Endodermal cell (in vitro differentiated cells): Measurements from ENCODE around the gene GALNT7. TPM values are rescaled to one million over a fixed set of nuclear protein-coding genes. Genes with fewer than 3 reads are reported as not detected.

Source experiments
- DNase-seq: peaks from one replicate; pipeline ENCODE4 v3.0.0-alpha.2; 2017
- H3K27ac ChIP-seq: 2 replicates; pipeline ENCODE4 v1.5.1; 2013; ENCODE audit warnings: mild to moderate bottlenecking, low read depth, low read length, moderate library complexity
- H3K27me3 ChIP-seq: 2 replicates; pipeline ENCODE4 v1.6.1; 2013; ENCODE audit warnings: mild to moderate bottlenecking, low read length, moderate library complexity; ENCODE audit not compliant: insufficient read depth, control insufficient read depth, poor library complexity, severe bottlenecking
- H3K36me3 ChIP-seq: 2 replicates; pipeline ENCODE4 v1.7.0; 2013; ENCODE audit warnings: mild to moderate bottlenecking, low read length, moderate library complexity; ENCODE audit not compliant: control insufficient read depth, insufficient read depth
- H3K4me1 ChIP-seq: one replicate; pipeline ENCODE4 v1.7.0; 2013; ENCODE audit warnings: low read length; ENCODE audit not compliant: control insufficient read depth, insufficient read depth
- H3K4me3 ChIP-seq: 2 replicates; pipeline ENCODE4 v1.5.1; 2013; ENCODE audit warnings: mild to moderate bottlenecking, low read length, moderate library complexity
- H3K9ac ChIP-seq: 2 replicates; pipeline ENCODE4 v1.6.1; 2013; ENCODE audit warnings: mild to moderate bottlenecking, low read length, moderate library complexity; ENCODE audit not compliant: poor library complexity, severe bottlenecking; ENCODE audit errors: extremely low read depth
- H3K9me3 ChIP-seq: 2 replicates; pipeline ENCODE4 v1.6.1; 2013; ENCODE audit warnings: mild to moderate bottlenecking, low read length, moderate library complexity; ENCODE audit not compliant: control insufficient read depth
- H3K27ac Mint-ChIP-seq: 2 replicates; pipeline ENCODE4 v1.8.0; 2020; ENCODE audit warnings: mixed read lengths
- H3K27me3 Mint-ChIP-seq: 2 replicates; pipeline ENCODE4 v1.8.0; 2021; ENCODE audit warnings: mild to moderate bottlenecking, mixed read lengths; ENCODE audit not compliant: insufficient read depth
- H3K36me3 Mint-ChIP-seq: 2 replicates; pipeline ENCODE4 v1.8.0; 2020; ENCODE audit warnings: low read depth, mixed read lengths
- H3K4me1 Mint-ChIP-seq: 2 replicates; pipeline ENCODE4 v1.8.0; 2020; ENCODE audit warnings: mixed read lengths
- H3K4me3 Mint-ChIP-seq: 2 replicates; pipeline ENCODE4 v1.8.0; 2020; ENCODE audit warnings: mild to moderate bottlenecking, moderate library complexity, mixed read lengths
- H3K9me3 Mint-ChIP-seq: 2 replicates; pipeline ENCODE4 v1.8.0; 2020; ENCODE audit warnings: mild to moderate bottlenecking, mixed read lengths
- WGBS, 2 experiments: methylation state at CpG; one replicate each; pipeline versions ENCODE4 v1.1.5 to v1.1.7; 2013; ENCODE audit warnings: missing lambda C conversion rate in 2 of 2, mixed read lengths in 1 of 2; ENCODE audit not compliant: insufficient coverage in 1 of 2, insufficient read length in 1 of 2; 5-methylcytosine and 5-hydroxymethylcytosine counted together
- total RNA-seq, 2 donors: library from RNA; stranded (reverse); fragmentation: NEBNext Ultra II Directional in 1 of 2; extraction: Animal tissue kit (Norgen Biotek cat#: 25700) in 1 of 2; gene quantifications; 2 replicates in 1 of 2; 3 replicates in 1 of 2; pipeline ENCODE4 v1.2.1, GENCODE V29; 2021
- TF ChIP-seq, protein P1 (sequence below): fragments of 200-600 bp; sonication (generic); conservative IDR thresholded peaks from 2 replicates; pipeline ENCODE4 v1.5.0; 2021; ENCODE audit warnings: antibody characterized with exemption, mild to moderate bottlenecking

The GALNT7 gene
- total RNA-seq, 2 donors from 2014 or later = 66.1 to 72.1 TPM

GRCh38 chr4:173277340-173277739 is 108.7 kb downstream of the GALNT7 start:
- WGBS, 2 experiments = 91 to 100% methylated on average over 2 of the region's 2 CpGs
- Mint-ChIP-seq H3K4me1 (peaks cover 3% of the 10 kb centered on the region), H3K36me3 (no peaks in the 10 kb centered on the region), H3K9me3 (no peaks in the 10 kb centered on the region), H3K27me3 (no peaks in the 10 kb centered on the region), H3K4me3 (no peak overlapping the region), H3K27ac (no peak overlapping the region)
- Histone ChIP-seq H3K27me3 (no peaks in the 10 kb centered on the region), H3K36me3 (no peaks in the 10 kb centered on the region), H3K4me3 (no peak overlapping the region), H3K27ac (no peak overlapping the region), H3K4me1 (no peaks in the 10 kb centered on the region), H3K9ac (no peak overlapping the region), H3K9me3 (no peaks in the 10 kb centered on the region)
- TF ChIP-seq, protein P1, sequence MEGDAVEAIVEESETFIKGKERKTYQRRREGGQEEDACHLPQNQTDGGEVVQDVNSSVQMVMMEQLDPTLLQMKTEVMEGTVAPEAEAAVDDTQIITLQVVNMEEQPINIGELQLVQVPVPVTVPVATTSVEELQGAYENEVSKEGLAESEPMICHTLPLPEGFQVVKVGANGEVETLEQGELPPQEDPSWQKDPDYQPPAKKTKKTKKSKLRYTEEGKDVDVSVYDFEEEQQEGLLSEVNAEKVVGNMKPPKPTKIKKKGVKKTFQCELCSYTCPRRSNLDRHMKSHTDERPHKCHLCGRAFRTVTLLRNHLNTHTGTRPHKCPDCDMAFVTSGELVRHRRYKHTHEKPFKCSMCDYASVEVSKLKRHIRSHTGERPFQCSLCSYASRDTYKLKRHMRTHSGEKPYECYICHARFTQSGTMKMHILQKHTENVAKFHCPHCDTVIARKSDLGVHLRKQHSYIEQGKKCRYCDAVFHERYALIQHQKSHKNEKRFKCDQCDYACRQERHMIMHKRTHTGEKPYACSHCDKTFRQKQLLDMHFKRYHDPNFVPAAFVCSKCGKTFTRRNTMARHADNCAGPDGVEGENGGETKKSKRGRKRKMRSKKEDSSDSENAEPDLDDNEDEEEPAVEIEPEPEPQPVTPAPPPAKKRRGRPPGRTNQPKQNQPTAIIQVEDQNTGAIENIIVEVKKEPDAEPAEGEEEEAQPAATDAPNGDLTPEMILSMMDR = no peak
- no peak for DNase-seq

DNA sequence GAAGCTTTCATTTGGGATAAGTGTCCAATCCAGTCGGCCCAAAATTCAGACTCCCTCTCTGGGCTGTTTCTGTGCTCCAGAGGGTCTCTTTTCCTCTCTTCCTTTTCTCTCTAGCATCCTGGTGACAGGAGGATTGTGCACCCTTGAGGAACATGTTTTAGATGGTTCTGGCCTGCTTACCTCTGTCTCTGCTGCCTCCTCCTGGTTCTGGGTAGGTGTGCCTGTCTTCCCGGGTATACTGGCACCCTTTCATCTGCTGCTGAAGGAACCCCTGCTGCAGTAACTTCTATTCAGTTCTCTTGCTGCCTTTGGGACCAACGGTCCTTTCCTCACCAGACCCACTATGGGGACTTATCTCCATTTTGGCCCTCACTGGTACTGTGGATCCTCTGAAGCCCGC is 112.4 kb downstream of the GALNT7 start:
- Mint-ChIP-seq H3K4me1 (peaks cover 3% of the 10 kb centered on the region), H3K36me3 (peaks cover 14% of the 10 kb centered on the region), H3K27ac (no peak overlapping the region), H3K27me3 (no peaks in the 10 kb centered on the region), H3K4me3 (no peak overlapping the region), H3K9me3 (peaks cover 23% of the 10 kb centered on the region)
- DNase-seq = no peak
- WGBS, 2 experiments = 89 to 90% methylated on average over 4 of the region's 4 CpGs
- TF ChIP-seq, protein P1 = peak; percentile 54
- no peak overlapping the region for H3K4me3 ChIP-seq
- H3K36me3 ChIP-seq = no peaks in the 10 kb centered on the region
- H3K27ac ChIP-seq = no peak overlapping the region
- H3K27me3 ChIP-seq = no peaks in the 10 kb centered on the region
- peaks cover 27% of the 10 kb centered on the region for H3K9me3 ChIP-seq
- no peaks in the 10 kb centered on the region for H3K4me1 ChIP-seq
- H3K9ac ChIP-seq = no peak overlapping the region

- peaks cover 33% of the 10 kb centered on the region for H3K9me3 ChIP-seq
- H3K4me1 ChIP-seq = no peaks in the 10 kb centered on the region
- Mint-ChIP-seq H3K27ac (no peak overlapping the region), H3K9me3 (peaks cover 28% of the 10 kb centered on the region), H3K4me1 (peaks cover 3% of the 10 kb centered on the region), H3K4me3 (no peak overlapping the region), H3K27me3 (no peaks in the 10 kb centered on the region), H3K36me3 (peaks cover 20% of the 10 kb centered on the region)
- H3K9ac ChIP-seq = no peak overlapping the region
- 95 to 96% methylated on average over 12 to 14 of the region's 14 CpGs for WGBS, 2 experiments
- no peaks in the 10 kb centered on the region for H3K36me3 ChIP-seq
- no peak overlapping the region for H3K4me3 ChIP-seq
- no peak for DNase-seq
- TF ChIP-seq, protein P1 = no peak
- H3K27me3 ChIP-seq = no peaks in the 10 kb centered on the region
- H3K27ac ChIP-seq = no peak overlapping the region
Measured at GRCh38 chr4:173281406-173282255, 113.0 kb downstream of the GALNT7 start.
